Stimulated activated naive CD8-positive, alpha-beta T cell treated with anti-CD3 and anti-CD28 coated beads, Interleukin-15, amount 100 ng/mL, for 72 hours (primary cell): ENCODE results near the gene NKX6-2.
"Not testable (repeated sequence)": the region's sequence is repeated elsewhere in the genome, so short reads cannot be mapped to it uniquely, and the experiment has no call there.

ENCODE experiments used
- ATAC-seq: fragments of 150-1000 bp; cut with Tn5 transposase; 2 replicates; pipeline ENCODE4 v1.10.0; 2021; ENCODE audit warnings: mild to moderate bottlenecking, moderate library complexity
- DNase-seq, 2 donors: peaks; one replicate each; pipeline ENCODE4 v3.0.0; 2021 to 2022
- H3K27ac Mint-ChIP-seq, 2 donors: one replicate each; pipeline ENCODE4 v1.8.0; 2022; ENCODE audit warnings: mild to moderate bottlenecking in 2 of 2, mixed read lengths in 2 of 2, moderate library complexity in 2 of 2
- H3K27me3 Mint-ChIP-seq: one replicate; pipeline ENCODE4 v1.8.0; 2022; ENCODE audit warnings: mixed read lengths
- H3K4me1 Mint-ChIP-seq: one replicate; pipeline ENCODE4 v1.8.0; 2022; ENCODE audit warnings: mild to moderate bottlenecking, mixed read lengths
- H3K4me3 Mint-ChIP-seq, 2 donors: one replicate each; pipeline ENCODE4 v1.8.0; 2022; ENCODE audit warnings: mild to moderate bottlenecking in 2 of 2, mixed read lengths in 2 of 2, moderate library complexity in 1 of 2
- H3K9me3 Mint-ChIP-seq, 2 donors: one replicate each; pipeline ENCODE4 v1.8.0; 2022; ENCODE audit warnings: mixed read lengths in 2 of 2

NKX6-2 gene

GRCh38 chr10:132780356-132780755 is 5.6 kb downstream of the NKX6-2 start:
- no peak for ATAC-seq
- no peak overlapping the region for H3K27ac Mint-ChIP-seq
- no peaks in the 10 kb centered on the region for H3K4me1 Mint-ChIP-seq
- no peak for DNase-seq
- peaks cover 17% of the 10 kb centered on the region for H3K27me3 Mint-ChIP-seq
- no peaks in the 10 kb centered on the region for H3K9me3 Mint-ChIP-seq
- H3K4me3 Mint-ChIP-seq = no peak overlapping the region

GRCh38 chr10:132779549-132780294 is 6.2 kb downstream of the NKX6-2 start:
- Mint-ChIP-seq H3K27me3 (peaks cover 17% of the 10 kb centered on the region), H3K27ac (no peak overlapping the region), H3K4me1 (no peaks in the 10 kb centered on the region), H3K4me3 (no peak overlapping the region), H3K9me3 (no peaks in the 10 kb centered on the region)
- ATAC-seq (no peak), DNase-seq (no peak)

DNA sequence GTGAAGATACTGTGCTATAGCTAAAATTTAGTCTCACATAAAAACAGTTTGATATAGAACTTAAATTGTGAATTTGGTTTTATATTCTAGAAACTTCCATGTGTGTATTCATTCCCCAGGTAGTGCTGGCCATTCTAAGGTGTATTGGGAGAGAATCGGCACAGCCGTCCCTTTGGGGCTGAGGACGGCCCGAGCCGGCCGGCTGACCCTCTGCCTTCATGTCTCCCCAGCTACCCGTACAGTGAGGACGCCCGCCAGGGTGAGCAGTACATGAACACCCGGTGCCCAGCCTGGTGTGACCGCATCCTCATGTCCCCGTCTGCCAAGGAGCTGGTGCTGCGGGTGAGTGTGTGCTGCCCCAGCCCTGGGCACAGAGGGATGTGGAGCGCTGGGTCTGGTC is 8.5 kb downstream of the NKX6-2 start:
- ATAC-seq (peak; percentile 18), DNase-seq (no peak)
- Mint-ChIP-seq H3K27me3 (no peaks in the 10 kb centered on the region), H3K4me3 (no peak overlapping the region), H3K9me3 (no peaks in the 10 kb centered on the region), H3K4me1 (no peaks in the 10 kb centered on the region), H3K27ac (no peak overlapping the region)

GRCh38 chr10:132776821-132777220 is 9.1 kb downstream of the NKX6-2 start:
- ATAC-seq = no peak
- Mint-ChIP-seq H3K4me3 (no peak overlapping the region), H3K4me1 (no peaks in the 10 kb centered on the region), H3K27ac (peak overlapping the region in 1 of 2 donors; percentile 63), H3K27me3 (no peaks in the 10 kb centered on the region), H3K9me3 (no peaks in the 10 kb centered on the region)
- no peak for DNase-seq

DNA sequence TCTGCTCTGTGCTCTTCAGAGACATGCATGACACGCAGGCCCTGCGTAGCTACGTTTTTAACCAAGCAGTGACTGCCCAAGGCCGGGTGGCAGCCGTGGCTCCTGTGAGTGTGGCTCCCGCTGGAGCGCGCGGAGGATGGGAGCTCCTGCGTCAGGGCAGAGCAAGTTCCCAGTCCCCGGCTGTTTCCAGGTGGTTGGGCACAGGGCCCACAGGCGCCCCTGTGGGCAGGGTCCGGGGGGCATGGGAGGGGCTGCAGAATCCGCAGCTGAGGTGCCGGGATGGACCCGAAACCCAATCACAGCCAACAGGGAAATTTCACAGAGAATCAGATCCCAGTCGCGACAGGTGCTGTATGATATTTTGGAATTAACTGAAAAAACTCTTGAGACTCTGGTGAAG is 9.8 kb downstream of the NKX6-2 start:
- Mint-ChIP-seq H3K4me3 (no peak overlapping the region), H3K27me3 (no peaks in the 10 kb centered on the region), H3K4me1 (no peaks in the 10 kb centered on the region), H3K9me3 (no peaks in the 10 kb centered on the region), H3K27ac (no peak overlapping the region)
- ATAC-seq (no peak), DNase-seq (no peak)

- ATAC-seq (peak; percentile 42), DNase-seq (no peak)
- H3K9me3 Mint-ChIP-seq = no peaks in the 10 kb centered on the region
- H3K4me1 Mint-ChIP-seq = no peaks in the 10 kb centered on the region
- H3K4me3 Mint-ChIP-seq = no peak overlapping the region
- no peaks in the 10 kb centered on the region for H3K27me3 Mint-ChIP-seq
- no peak overlapping the region for H3K27ac Mint-ChIP-seq
These were observed 10.8 kb downstream of the NKX6-2 start for GRCh38 chr10:132774902-132775863.

DNA sequence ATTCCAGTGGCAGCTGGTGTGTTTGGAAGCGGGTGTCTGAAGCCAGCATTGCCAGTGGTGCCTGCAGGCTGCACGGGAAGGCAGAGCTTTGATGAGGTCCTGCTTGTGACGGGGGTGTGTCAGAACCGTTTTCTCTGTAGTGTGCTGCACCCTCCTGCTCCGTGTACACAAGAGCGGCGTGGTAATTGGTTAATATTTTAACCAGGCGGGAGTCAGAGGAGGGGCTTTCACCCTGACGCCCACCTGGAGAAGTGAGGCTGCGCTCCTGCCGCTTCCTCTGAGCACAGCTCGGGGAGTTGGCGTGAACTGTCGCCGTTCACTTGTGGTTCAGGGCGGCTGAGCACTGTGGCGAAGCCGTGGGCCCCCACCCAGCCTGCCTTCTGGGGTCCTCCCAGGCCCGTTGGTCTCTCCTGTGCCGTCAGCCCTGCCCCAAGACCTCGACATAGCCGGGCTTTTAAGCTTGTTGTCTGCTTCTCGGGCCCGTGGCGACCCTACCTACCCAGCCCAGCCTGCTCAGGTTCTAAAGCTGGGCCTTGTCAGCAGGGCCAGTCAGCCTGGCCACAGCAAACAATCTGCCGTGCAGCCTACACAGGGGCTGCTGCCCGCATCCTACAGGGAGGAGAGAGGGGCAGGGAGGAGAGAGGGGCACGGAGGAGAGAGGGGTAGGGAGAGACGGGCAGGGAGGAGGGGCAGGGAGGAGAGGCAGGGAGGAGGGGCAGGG is 11.6 kb downstream of the NKX6-2 start:
- H3K4me3 Mint-ChIP-seq = no peak overlapping the region
- no peaks in the 10 kb centered on the region for H3K27me3 Mint-ChIP-seq
- H3K9me3 Mint-ChIP-seq = no peaks in the 10 kb centered on the region
- DNase-seq (no peak), ATAC-seq (no peak)
- H3K4me1 Mint-ChIP-seq = no peaks in the 10 kb centered on the region
- peak overlapping the region in 1 of 2 donors; percentile 63 for H3K27ac Mint-ChIP-seq

- H3K27me3 Mint-ChIP-seq, H3K9me3 Mint-ChIP-seq, DNase-seq, ATAC-seq, H3K4me3 Mint-ChIP-seq, H3K4me1 Mint-ChIP-seq: not testable (repeated sequence)
- peak overlapping the region in 1 of 2 donors; percentile 34 for H3K27ac Mint-ChIP-seq
These were observed 13.1 kb downstream of the NKX6-2 start for GRCh38 chr10:132772816-132773215.

DNA sequence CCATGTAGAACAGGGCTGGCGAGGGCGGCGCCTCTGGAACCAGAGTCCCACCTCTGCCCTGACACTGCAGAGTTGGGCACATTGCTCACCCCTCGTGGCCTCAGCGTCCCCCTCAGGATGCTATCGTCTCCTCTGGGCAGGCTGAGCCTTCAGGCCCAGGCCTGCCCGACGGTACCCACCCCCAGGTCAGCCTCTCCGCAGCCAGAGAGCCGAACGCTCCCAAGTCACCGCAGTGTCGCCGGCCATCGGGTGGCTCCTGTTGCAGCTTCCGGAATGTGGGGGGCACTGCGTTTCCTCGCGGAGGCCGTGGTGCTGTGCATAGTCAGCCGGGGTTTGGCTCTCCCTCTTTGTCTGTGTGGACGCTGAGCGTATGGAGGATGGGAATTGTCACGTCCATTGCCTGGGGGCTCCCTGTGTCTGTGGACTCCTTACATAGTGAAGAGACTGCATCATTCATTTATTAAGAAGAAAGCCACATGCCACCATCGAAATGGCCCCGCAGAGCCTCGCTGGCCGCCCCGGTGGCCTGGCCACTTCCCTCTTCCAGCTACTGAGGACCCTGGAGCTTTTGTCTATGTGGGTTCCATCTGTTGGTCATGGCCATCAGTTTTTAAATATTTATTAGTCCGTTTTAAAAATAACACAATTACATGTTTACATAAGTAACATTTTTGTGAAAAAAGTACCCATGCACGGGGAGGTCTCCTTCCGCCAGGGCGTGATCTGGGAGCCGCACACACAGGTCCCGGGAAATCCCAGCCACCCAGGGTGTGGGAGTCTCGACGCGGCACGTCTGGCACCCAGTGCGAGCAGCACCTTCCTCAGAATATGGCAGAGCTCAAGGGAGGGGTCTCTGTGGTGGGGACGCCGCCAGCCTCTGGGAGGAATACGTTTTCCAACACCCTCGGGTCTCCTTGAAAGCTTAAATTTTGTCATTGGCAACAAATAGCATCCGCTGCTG is 15.6 kb downstream of the NKX6-2 start:
- Mint-ChIP-seq H3K4me1 (no peaks in the 10 kb centered on the region), H3K4me3 (no peak overlapping the region), H3K27me3 (no peaks in the 10 kb centered on the region), H3K9me3 (no peaks in the 10 kb centered on the region), H3K27ac (peak overlapping the region in 1 of 2 donors; percentile 71)
- DNase-seq (no peak), ATAC-seq (no peak)

DNA sequence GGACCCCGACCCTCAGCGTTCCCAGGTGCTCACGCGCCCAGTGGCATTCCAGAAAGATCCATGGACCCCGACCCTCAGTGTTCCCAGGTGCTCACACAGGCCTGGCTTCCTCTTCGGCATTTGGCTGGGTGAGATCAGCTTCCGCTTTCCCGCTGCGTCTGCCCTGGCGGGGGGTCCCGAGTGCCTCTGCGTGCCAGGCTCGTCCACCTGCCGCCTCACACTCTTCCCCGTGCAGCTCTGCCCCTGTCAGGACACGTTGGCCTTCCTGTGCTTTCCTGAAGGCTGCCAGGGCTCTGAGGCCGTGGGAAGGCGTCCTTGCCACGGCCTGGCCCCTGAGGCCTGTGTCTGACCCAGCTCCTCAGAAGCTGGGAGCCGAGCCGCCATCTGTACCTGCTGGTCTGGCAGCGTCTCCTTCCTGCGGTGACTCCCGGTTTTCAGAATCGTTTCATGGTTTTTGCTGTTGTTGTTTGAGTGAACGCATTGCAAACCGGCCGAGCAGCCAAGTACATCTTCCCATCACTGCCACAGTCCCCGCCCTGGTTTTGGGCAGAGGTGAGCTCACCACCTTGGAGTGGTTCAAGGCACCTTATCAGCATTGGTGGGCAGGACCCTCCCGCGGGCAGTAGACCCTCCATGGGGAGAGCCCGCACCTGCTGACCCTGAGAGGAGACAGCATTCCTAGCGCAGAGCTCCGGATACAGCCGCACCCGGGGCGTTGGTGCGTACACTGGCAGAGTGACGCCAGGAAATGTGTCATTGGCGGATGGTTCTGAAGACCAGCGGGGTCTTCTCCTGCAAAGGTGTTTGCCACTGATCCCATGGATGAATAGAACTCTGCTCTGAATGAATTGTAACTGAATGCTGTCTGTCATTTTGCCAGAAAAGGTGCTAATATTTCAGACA is 17.4 kb downstream of the NKX6-2 start:
- Mint-ChIP-seq H3K27me3 (no peaks in the 10 kb centered on the region), H3K9me3 (no peaks in the 10 kb centered on the region), H3K4me1 (no peaks in the 10 kb centered on the region), H3K4me3 (no peak overlapping the region), H3K27ac (peak overlapping the region in 1 of 2 donors; percentile 48)
- DNase-seq = no peak
- no peak for ATAC-seq

DNA sequence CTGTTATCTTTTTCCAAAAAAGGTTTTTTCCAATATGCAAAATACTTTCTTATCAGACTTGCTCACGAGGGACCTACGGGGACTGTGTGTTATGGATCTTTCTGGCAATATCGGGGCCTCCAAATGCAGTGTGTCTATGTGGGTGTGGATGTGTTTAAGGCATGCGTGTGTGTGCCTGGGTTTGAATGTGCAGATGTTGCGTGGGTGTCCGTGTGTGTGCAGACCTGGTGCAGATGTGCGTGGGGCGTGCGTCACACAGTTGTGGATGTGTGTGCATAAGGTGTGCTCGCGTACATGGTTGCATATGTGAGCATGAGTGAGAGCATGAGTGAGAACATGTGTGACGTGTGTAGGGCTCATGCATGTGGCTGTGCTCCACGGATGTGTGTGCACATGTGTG is 19.7 kb downstream of the NKX6-2 start:
- Mint-ChIP-seq H3K4me3 (no peak overlapping the region), H3K27me3 (no peaks in the 10 kb centered on the region), H3K4me1 (peaks cover 15% of the 10 kb centered on the region), H3K9me3 (no peaks in the 10 kb centered on the region), H3K27ac (no peak overlapping the region)
- no peak for ATAC-seq
- DNase-seq = no peak

DNA sequence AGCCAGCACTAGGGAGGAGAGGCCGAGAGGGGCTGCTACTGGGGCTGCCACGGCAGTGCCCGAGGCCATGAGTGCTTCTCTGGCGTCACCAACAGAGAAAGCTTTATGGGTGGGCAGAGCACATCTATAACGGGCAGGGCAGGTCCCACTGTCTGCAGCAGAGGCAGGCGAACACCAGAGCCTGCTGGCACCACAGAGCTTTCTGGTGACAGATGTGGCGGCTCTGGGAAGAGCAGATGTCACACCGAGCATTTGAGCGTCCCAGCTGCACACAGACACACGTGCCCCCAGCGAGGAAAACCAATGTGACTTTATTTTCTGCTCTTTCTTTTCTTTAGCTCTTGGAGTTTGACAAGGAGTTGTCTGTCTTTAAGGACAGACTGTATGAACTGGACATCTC is 20.5 kb downstream of the NKX6-2 start:
- peaks cover 24% of the 10 kb centered on the region for H3K4me1 Mint-ChIP-seq
- DNase-seq (no peak), ATAC-seq (no peak)
- H3K9me3 Mint-ChIP-seq = no peaks in the 10 kb centered on the region
- no peak overlapping the region for H3K27ac Mint-ChIP-seq
- no peaks in the 10 kb centered on the region for H3K27me3 Mint-ChIP-seq
- H3K4me3 Mint-ChIP-seq = no peak overlapping the region

- Mint-ChIP-seq H3K4me1 (peaks cover 24% of the 10 kb centered on the region), H3K27me3 (no peaks in the 10 kb centered on the region), H3K4me3 (no peak overlapping the region), H3K9me3 (no peaks in the 10 kb centered on the region), H3K27ac (peak overlapping the region in 1 of 2 donors; percentile 92)
- DNase-seq = no peak
- no peak for ATAC-seq
These were observed 21.8 kb downstream of the NKX6-2 start for GRCh38 chr10:132764108-132764507.

- DNase-seq = no peak
- H3K27ac Mint-ChIP-seq = no peak overlapping the region
- no peak for ATAC-seq
- H3K4me1 Mint-ChIP-seq = peaks cover 24% of the 10 kb centered on the region
- no peaks in the 10 kb centered on the region for H3K27me3 Mint-ChIP-seq
- no peak overlapping the region for H3K4me3 Mint-ChIP-seq
- no peaks in the 10 kb centered on the region for H3K9me3 Mint-ChIP-seq
These were observed 22.4 kb downstream of the NKX6-2 start for GRCh38 chr10:132763545-132763944.
